Activated CD4-positive, CD25-positive, alpha-beta regulatory T cell (primary cell): ENCODE results near the gene PRKCZ.
"Not testable (repeated sequence)": the region's sequence is repeated elsewhere in the genome, so short reads cannot be mapped to it uniquely, and the experiment has no call there.

Experiments used
- DNase-seq, 4 experiments: peaks; one replicate each; lab custom pipeline; 2025; lab: John Stamatoyannopoulos, UW

The PRKCZ gene

DNA sequence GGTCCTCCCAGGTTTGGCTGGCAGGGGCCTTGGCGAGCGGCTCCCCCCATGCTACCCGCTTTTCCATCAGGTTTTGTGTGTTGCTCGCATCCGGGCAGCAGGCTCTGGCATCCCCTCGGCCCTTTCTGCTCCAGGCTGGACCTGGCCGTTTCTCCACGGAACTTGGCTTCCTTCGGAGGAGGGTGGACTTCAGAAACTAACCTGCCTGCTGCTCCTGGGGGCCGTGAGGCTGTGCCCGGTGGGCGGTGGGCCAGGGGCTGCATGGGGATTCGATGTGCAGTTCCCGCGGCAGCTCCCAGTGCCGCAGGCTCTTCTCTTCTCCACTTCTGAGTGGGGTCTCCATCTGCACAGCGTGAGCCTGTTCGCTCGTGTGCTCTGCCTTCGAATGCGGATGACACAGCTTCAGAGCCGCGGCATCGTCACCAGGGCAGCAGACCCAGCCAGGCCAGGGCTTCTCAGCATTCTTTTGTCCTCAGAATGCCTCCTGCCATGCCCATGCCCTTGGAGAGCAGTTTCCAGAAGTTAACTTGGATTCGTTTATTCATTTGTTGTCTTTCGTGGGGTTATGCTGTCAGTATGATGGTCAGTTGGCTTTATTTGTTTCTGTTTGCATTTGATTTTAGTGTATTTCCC, 36.4 kb downstream of the PRKCZ start:
- no peak for DNase-seq

- no peak for DNase-seq
Measured at GRCh38 chr1:2087766-2088165, 37.6 kb downstream of the PRKCZ start.

DNA sequence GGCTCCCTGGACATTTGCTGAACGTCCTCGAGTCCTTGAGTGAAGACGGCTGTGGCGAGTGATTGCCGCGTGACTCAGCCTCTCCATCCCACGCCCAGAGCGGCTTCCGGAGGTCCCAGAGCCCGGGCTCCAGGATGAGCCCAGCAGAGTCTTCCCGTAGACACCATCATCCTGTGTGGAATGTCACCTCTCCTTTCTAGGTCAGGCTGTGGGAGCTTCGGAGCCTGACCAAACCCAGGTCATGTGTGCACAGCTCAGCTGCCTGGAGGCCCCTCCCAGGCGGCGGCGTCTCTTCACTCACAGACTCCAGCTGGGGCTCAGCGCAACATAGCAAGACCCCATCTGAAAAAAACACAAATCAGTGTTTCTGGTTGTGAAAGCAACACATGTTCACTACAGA, 38.2 kb downstream of the PRKCZ start:
- DNase-seq = no peak

DNA sequence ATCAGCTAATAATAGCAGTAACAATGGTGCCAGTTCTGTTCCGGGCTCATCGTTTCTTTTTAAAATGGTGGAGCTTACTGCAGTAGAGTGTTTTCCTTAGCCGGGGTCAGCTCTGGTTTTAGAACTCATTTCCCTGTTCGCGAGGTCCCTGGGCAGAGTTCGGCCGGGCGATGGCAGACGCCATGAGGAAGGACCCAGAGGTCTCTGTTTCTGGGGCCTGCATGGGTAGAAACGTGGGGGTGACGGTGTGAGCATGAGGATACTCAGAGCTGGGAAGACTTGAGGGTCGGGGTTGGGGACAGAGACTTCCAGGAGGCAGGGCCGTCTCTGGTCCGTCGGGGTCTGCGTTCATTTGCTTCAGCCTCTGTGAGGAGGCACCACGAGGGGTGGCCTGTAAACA, 38.8 kb downstream of the PRKCZ start:
- no peak for DNase-seq

DNA sequence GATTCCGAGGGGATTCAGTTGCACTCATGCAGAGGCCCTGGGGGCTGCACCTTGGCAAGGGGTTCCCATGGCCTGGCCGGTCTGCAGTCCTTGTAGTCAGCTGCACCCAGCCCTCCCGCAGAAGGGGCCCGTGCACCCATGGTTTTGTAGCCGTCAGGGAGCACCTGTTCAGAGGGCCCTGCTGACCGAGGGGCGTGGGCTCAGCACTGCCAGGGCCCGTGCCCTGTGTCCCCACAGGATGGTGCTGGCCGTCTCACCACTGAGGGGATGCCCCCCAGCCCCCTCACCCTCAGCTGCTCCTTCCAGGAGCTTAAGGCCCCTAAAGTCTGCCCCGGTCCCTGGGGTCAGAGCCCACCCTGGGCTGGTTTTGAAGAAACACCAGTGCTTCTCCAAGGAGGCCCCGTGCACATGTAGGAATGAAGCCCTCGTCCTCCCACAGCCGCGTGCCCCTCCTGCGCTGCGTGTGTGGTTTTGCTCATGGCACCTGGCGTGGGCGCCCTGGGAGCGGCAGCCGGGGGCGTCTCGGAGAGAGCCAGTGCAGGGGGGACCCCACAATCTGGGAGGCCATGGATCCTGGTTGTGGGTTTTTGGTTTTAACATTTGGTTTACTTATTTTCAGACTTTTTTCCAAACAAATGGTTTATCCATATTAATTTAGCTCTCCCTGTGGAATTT, 40.1 kb downstream of the PRKCZ start:
- no peak for DNase-seq

GRCh38 chr1:2091611-2092604, 41.7 kb downstream of the PRKCZ start:
- DNase-seq = peak in 3 of 4 experiments; percentile 13 to 22 (median 13)

- DNase-seq = no peak
Measured at GRCh38 chr1:2093055-2093454, 42.8 kb downstream of the PRKCZ start.

DNA sequence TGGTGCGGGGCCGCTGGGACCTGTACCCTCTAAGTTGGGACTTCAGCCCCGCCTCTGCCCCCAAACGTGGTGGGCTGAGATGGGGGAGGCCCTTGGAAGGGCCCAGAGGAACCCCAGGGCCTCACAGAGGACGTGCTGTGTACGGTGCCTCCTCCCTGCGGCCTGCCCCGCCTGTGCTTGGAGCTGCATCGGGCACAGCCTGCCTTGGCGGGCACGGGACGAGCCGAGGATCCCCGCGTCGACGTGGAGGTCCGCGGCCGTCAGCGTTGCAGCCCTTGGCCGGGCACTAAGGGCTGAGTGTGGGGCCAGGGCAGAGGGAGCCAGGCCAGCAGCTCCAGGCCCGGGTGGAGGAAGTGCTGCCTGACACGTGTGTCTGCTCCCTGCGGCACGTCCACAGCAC, 43.4 kb downstream of the PRKCZ start:
- DNase-seq = no peak

- not testable (repeated sequence) for DNase-seq
Measured at GRCh38 chr1:2094269-2095158, 44.3 kb downstream of the PRKCZ start.

- DNase-seq = no peak
Measured at GRCh38 chr1:2095394-2095793, 45.2 kb downstream of the PRKCZ start.

GRCh38 chr1:2095981-2096736, 45.9 kb downstream of the PRKCZ start:
- no peak for DNase-seq

GRCh38 chr1:2097386-2098300, 47.4 kb downstream of the PRKCZ start:
- DNase-seq = no peak

DNA sequence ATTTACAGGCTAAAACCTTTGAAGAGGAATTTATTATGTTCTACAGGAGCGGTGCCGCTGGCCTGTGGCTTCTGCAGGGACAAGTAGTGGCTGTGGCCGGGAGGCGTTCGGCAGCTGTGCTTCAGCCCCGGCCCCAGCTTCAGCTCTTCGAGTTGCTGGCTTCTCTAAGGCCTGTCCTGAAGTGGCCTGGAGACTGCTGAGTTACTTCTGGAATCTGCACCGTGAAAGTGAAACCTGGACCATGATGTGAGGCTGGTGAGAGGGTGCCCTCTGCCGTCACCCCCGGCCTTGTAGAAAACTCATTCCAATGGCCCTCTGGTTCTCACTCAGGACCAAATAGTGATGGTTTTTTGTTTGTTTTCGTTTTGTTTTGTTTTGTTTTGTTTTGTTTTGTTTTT, 48.1 kb downstream of the PRKCZ start:
- no peak for DNase-seq

- no peak for DNase-seq
Measured at GRCh38 chr1:2098839-2099785, 48.9 kb downstream of the PRKCZ start.

DNA sequence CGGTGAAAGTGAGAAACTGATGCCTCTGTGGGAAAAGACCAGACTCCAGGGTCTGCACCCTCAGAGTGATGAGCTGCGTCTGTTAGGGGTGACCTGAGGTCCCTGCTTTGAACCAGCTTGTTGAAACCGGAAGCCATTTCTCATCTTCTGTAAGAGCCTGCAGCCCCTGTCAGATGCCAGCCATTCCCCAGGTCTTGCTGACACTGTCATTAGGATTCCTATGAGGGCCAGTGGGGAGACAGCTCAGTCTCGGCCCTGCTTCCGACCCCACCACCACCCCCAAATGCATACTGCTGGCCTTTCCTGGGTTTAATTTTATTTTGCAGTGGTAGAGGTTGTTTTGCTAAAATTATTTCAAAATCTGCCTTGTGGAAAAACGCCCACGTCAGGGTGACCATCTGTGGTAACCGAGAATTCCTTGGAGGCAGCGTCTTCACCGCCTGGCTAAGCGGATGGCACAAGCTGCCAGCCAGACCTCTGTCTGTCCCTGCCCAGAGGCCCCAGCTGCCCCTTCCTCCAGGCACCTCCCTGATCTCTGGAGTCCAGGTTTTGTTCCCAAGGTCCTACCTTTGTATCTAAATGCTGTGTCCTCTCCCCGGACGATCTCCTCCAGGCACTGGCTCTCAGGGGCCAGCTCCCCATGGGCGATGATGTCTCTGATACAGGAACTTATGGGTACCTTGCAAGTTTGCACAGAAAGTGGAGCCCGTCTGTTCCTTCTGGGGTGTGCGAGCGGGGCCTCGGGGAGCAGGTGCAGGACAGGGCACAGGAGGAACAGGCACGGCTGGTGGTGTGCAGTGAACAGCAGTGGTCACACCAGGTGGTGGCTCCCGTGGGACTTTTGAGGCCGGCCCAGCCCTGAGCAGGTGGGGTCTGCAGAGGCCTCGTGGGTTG, 49.9 kb downstream of the PRKCZ start:
- no peak for DNase-seq

GRCh38 chr1:2100780-2101108, 50.5 kb downstream of the PRKCZ start:
- DNase-seq = no peak

DNA sequence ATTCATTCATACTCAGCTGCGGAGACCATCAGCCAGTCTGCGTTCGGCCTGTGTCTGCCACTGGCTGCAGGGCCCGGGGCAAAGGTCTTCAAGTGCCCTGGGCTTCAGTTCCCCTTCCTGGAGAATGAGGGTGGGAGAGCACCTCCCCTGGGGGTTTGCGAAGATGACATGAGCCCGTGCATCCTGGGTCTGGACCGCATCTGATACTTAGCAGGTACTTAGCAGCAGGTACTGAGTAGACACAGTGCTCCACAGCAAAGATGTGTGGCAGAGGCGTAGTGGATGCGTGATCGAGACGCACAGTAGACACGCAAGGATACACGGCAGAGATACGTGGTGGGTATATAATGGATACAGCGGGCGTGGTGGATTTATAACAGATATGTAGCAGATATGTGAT, 51.3 kb downstream of the PRKCZ start:
- no peak for DNase-seq

- no peak for DNase-seq
Measured at GRCh38 chr1:2101946-2102345, 51.7 kb downstream of the PRKCZ start.
